AG09319 (cell line): ENCODE results near the gene CPA1.

ENCODE experiments used
- DNase-seq: peaks from one replicate; pipeline ENCODE4 v3.0.0-alpha.2; 2010; ENCODE audit warnings: low read depth; ENCODE audit errors: extremely low read depth
- CTCF ChIP-seq: IDR thresholded peaks from 2 replicates; pipeline ENCODE4 v1.5.1; 2011; ENCODE audit warnings: low read depth, mild to moderate bottlenecking, inconsistent platforms, low read length, moderate library complexity

CPA1 gene

GRCh38 chr7:130377178-130377577, 3.1 kb upstream of the CPA1 start:
- no peak for DNase-seq
- TF ChIP-seq CTCF = no peak

- no peak for TF ChIP-seq CTCF
- DNase-seq = no peak
Observed at GRCh38 chr7:130379019-130379418, 1.3 kb upstream of the CPA1 start.

- TF ChIP-seq CTCF = no peak
- no peak for DNase-seq
Observed at GRCh38 chr7:130379532-130379920, 768 bp upstream of the CPA1 start.

GRCh38 chr7:130380861-130381455, 664 bp downstream of the CPA1 start:
- no peak for DNase-seq

GRCh38 chr7:130381468-130382312, 1.4 kb downstream of the CPA1 start:
- DNase-seq = no peak
- TF ChIP-seq CTCF = no peak

More at GRCh38 chr7:130380861-130381455, 664 bp downstream of the CPA1 start:
- no peak for TF ChIP-seq CTCF

GRCh38 chr7:130383187-130383980, 3.1 kb downstream of the CPA1 start:
- DNase-seq = no peak
- TF ChIP-seq CTCF = no peak
